ENCODE data around the gene RNF146. TPM values are rescaled to one million over a fixed set of nuclear protein-coding genes. Genes with fewer than 3 reads are reported as not detected.
A peak's percentile ranks its signal among the peaks of the same experiment; 100 is the strongest.

Gene RNF146
- 31.9 and 33.2 TPM in 2 replicates for polyA plus RNA-seq (2011; rRNA removed)
- 6.7 and 6.8 TPM in 2 replicates for polyA plus RNA-seq (2012; cell fraction: cytosol; rRNA removed)
- polyA plus RNA-seq (2012; cell fraction: nucleus; rRNA removed), result 6.5 and 10.4 TPM in 2 replicates
- 15.7 to 19.0 TPM (median 18.9 TPM) in 3 replicates for polyA plus RNA-seq (2017; fragmentation: RNase III; extraction: RNeasy Plus Mini Kit Qiagen cat#74134 plus additional on column Dnase treatment)
- polyA minus RNA-seq (2011; rRNA and poly(A)+ RNA removed), result 14.9 and 15.3 TPM in 2 replicates

- Histone ChIP-seq H3K27ac (peak within 1 kb of the TSS; percentile 86 to 100), H3K4me1 (peaks cover 15% of the 10 kb centered on the region), H3K9me3 (no peaks in the 10 kb centered on the region), H3K4me2 (peak within 1 kb of the TSS; percentile 90), H3K4me3 (peak within 1 kb of the TSS; percentile 66)
- CTCF ChIA-PET, result interaction anchor here (0.6 to 2.0 kb wide), 20 partner anchors 9 to 1955 kb away, joined by 3 to 9 read pairs (median 4); partner anchors contain the start of gene TRMT11
- ATAC-seq (peak; percentile 90), DNase-seq (ENCODE audit: low read depth in 1 of 2, low spot score in 1 of 2) (peak; percentile 65 to 81), FAIRE-seq (peak; percentile 79)
- TF ChIP-seq E2F6 (IDR thresholded peaks at IDR 0.05; ENCODE audit: borderline replicate concordance, low read depth), result no peak
- TF ChIP-seq, protein P1, sequence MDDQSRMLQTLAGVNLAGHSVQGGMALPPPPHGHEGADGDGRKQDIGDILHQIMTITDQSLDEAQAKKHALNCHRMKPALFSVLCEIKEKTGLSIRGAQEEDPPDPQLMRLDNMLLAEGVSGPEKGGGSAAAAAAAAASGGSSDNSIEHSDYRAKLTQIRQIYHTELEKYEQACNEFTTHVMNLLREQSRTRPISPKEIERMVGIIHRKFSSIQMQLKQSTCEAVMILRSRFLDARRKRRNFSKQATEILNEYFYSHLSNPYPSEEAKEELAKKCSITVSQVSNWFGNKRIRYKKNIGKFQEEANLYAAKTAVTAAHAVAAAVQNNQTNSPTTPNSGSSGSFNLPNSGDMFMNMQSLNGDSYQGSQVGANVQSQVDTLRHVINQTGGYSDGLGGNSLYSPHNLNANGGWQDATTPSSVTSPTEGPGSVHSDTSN (IDR thresholded peaks at IDR 0.05), result no peak
- TF ChIP-seq SMC3 (IDR thresholded peaks at IDR 0.05), result peak; percentile 63
- TF ChIP-seq, protein P2, sequence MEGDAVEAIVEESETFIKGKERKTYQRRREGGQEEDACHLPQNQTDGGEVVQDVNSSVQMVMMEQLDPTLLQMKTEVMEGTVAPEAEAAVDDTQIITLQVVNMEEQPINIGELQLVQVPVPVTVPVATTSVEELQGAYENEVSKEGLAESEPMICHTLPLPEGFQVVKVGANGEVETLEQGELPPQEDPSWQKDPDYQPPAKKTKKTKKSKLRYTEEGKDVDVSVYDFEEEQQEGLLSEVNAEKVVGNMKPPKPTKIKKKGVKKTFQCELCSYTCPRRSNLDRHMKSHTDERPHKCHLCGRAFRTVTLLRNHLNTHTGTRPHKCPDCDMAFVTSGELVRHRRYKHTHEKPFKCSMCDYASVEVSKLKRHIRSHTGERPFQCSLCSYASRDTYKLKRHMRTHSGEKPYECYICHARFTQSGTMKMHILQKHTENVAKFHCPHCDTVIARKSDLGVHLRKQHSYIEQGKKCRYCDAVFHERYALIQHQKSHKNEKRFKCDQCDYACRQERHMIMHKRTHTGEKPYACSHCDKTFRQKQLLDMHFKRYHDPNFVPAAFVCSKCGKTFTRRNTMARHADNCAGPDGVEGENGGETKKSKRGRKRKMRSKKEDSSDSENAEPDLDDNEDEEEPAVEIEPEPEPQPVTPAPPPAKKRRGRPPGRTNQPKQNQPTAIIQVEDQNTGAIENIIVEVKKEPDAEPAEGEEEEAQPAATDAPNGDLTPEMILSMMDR (IDR thresholded peaks at IDR 0.05), result peak; percentile 79
- TF ChIP-seq EHF (CRISPR knock-in tag; IDR thresholded peaks at IDR 0.05), result no peak
- TF ChIP-seq JUNB (IDR thresholded peaks at IDR 0.05), result no peak
- TF ChIP-seq KDM5A (IDR thresholded peaks at IDR 0.05), result peak; percentile 67
- peak in 1 of 2 experiments; percentile 60; a peak in 2 of 5 replicates for TF ChIP-seq JUN (IDR thresholded peaks at IDR 0.05)
- no peak for TF ChIP-seq HOXB13 (CRISPR knock-in tag; IDR thresholded peaks at IDR 0.05; ENCODE audit: low read depth)
- 0 out of 2 replicates have a peak, but pooled peaks have one; percentile 22 for TF ChIP-seq BHLHE40 (IDR thresholded peaks at IDR 0.05; ENCODE audit: low read depth, low read length)
- no peak for TF ChIP-seq NFE2L2 (conservative IDR thresholded peaks at IDR 0.05; ENCODE audit: low read length)
- peak; percentile 51 to 59 for TF ChIP-seq RAD21 (conservative IDR thresholded peaks at IDR 0.05 in 1 of 2, IDR thresholded peaks at IDR 0.05 in 1 of 2)
- no peak for TF ChIP-seq HDAC2 (IDR thresholded peaks at IDR 0.05)
- TF ChIP-seq, protein P3, sequence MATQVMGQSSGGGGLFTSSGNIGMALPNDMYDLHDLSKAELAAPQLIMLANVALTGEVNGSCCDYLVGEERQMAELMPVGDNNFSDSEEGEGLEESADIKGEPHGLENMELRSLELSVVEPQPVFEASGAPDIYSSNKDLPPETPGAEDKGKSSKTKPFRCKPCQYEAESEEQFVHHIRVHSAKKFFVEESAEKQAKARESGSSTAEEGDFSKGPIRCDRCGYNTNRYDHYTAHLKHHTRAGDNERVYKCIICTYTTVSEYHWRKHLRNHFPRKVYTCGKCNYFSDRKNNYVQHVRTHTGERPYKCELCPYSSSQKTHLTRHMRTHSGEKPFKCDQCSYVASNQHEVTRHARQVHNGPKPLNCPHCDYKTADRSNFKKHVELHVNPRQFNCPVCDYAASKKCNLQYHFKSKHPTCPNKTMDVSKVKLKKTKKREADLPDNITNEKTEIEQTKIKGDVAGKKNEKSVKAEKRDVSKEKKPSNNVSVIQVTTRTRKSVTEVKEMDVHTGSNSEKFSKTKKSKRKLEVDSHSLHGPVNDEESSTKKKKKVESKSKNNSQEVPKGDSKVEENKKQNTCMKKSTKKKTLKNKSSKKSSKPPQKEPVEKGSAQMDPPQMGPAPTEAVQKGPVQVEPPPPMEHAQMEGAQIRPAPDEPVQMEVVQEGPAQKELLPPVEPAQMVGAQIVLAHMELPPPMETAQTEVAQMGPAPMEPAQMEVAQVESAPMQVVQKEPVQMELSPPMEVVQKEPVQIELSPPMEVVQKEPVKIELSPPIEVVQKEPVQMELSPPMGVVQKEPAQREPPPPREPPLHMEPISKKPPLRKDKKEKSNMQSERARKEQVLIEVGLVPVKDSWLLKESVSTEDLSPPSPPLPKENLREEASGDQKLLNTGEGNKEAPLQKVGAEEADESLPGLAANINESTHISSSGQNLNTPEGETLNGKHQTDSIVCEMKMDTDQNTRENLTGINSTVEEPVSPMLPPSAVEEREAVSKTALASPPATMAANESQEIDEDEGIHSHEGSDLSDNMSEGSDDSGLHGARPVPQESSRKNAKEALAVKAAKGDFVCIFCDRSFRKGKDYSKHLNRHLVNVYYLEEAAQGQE (IDR thresholded peaks at IDR 0.05), result no peak
- no peak; the same call in 2 of the 3 replicates for TF ChIP-seq BCL3 (IDR thresholded peaks at IDR 0.05)
- TF ChIP-seq USF2 (IDR thresholded peaks at IDR 0.05), result peak; percentile 72
- TF ChIP-seq EP300 (IDR thresholded peaks at IDR 0.05), result no peak
- POLR2A ChIA-PET, result interaction anchor here (0.8 to 1.5 kb wide), 9 partner anchors 9 to 1269 kb away, joined by 3 to 8 read pairs (median 4); partner anchors contain the start of genes ECHDC1, MTCL3 and RSPO3
- 0% methylated on average over 9 of the region's 40 CpGs for WGBS (ENCODE audit: missing lambda C conversion rate)
Observed at GRCh38 chr6:127266178-127266891, at the start of gene RNF146. Gene RNF146, plus strand, starts transcription at chr6:127266864. Its CDS starts 13,475 bp downstream, at chr6:127280339.
